Thyroid gland (tissue), 4 donors: Measurements from ENCODE around the gene TNN. TPM values are rescaled to one million over a fixed set of nuclear protein-coding genes. Genes with fewer than 3 reads are reported as not detected.

ENCODE experiments used
- DNase-seq, 2 donors: peaks; one replicate each; pipeline ENCODE4 v3.0.0-alpha.2; 2019
- H3K27ac ChIP-seq, 3 donors: fragments of 200-600 bp; sonication (generic); 1 replicate in 2 of 3; 2 replicates in 1 of 3; pipeline ENCODE4 v1.5.1; 2016 to 2019; ENCODE audit warnings: mild to moderate bottlenecking in 1 of 3, moderate library complexity in 1 of 3
- H3K27me3 ChIP-seq: fragments of 200-600 bp; sonication (generic); one replicate; pipeline ENCODE4 v1.5.1; 2019
- H3K36me3 ChIP-seq, 2 donors: fragments of 200-600 bp; sonication (generic); one replicate each; pipeline ENCODE4 v1.5.1; 2016 to 2019
- H3K4me1 ChIP-seq, 2 donors: fragments of 200-600 bp; sonication (generic); one replicate each; pipeline ENCODE4 v1.5.1; 2017 to 2019
- H3K4me3 ChIP-seq, 3 donors: fragments of 200-600 bp; sonication (generic); replicated peaks in 1 of 3; 1 replicate in 2 of 3; 2 replicates in 1 of 3; pipeline ENCODE4 v1.5.1; 2016; ENCODE audit warnings: mild to moderate bottlenecking in 1 of 3
- H3K9me3 ChIP-seq: fragments of 200-600 bp; sonication (generic); one replicate; pipeline ENCODE4 v1.5.1; 2017
- CTCF ChIP-seq, 6 experiments: fragments of 200-600 bp in 3 of 6; fragments of 450-650 bp in 3 of 6; sonication (generic) in 3 of 6; IDR thresholded peaks; one replicate each; pipeline ENCODE4 v1.5.1; 2016 to 2019; ENCODE audit warnings: antibody characterized with exemption in 6 of 6, mild to moderate bottlenecking in 2 of 6, inconsistent platforms in 1 of 6, moderate library complexity in 1 of 6
- POLR2A ChIP-seq, 2 donors: fragments of 450-650 bp; IDR thresholded peaks; one replicate each; pipeline ENCODE4 v1.6.1; 2017; ENCODE audit warnings: antibody characterized with exemption in 2 of 2, mild to moderate bottlenecking in 2 of 2, moderate library complexity in 1 of 2
- WGBS, 2 donors: methylation state at CpG; one replicate each; pipeline ENCODE4 v1.1.5; 2017; 5-methylcytosine and 5-hydroxymethylcytosine counted together
- intact Hi-C: fragments of 100-400 bp; cut with DNase I; formaldehyde crosslinking; loops from one replicate; pipeline ENCODE4 v1.15.1; 2023
- total RNA-seq, 4 donors: library from RNA; depleted of rRNA; stranded (reverse); fragments of >200 nt; gene quantifications; one replicate each; pipeline ENCODE4 v1.2.3, GENCODE V29; 2016

TNN gene
- total RNA-seq, 4 donors from 2014 or later = 0.27 to 1.3 (median 0.44) TPM

- DNase-seq = no peak
- Histone ChIP-seq H3K4me1 (no peaks in the 10 kb centered on the region), H3K27ac (no peak overlapping the region), H3K9me3 (no peaks in the 10 kb centered on the region), H3K4me3 (no peak overlapping the region), H3K27me3 (no peaks in the 10 kb centered on the region), H3K36me3 (no peaks in the 10 kb centered on the region)
- intact Hi-C loops = no loop called here
- TF ChIP-seq CTCF (IDR thresholded peaks at IDR 0.05) (no peak), POLR2A (IDR thresholded peaks at IDR 0.05) (no peak)
Observed at GRCh38 chr1:175070818-175071217, 3.2 kb downstream of the TNN start.

GRCh38 chr1:175071276-175071943 is 3.8 kb downstream of the TNN start:
- H3K27ac ChIP-seq = no peak overlapping the region
- no peak for DNase-seq
- no peaks in the 10 kb centered on the region for H3K9me3 ChIP-seq
- no peaks in the 10 kb centered on the region for H3K4me1 ChIP-seq
- 63 to 68% methylated on average over 3 of the region's 3 CpGs for WGBS, 2 donors
- TF ChIP-seq POLR2A (IDR thresholded peaks at IDR 0.05) (no peak), CTCF (IDR thresholded peaks at IDR 0.05) (no peak)
- H3K36me3 ChIP-seq = no peaks in the 10 kb centered on the region
- intact Hi-C loops = no loop called here
- no peaks in the 10 kb centered on the region for H3K27me3 ChIP-seq
- no peak overlapping the region for H3K4me3 ChIP-seq

GRCh38 chr1:175072099-175072951 is 4.7 kb downstream of the TNN start:
- TF ChIP-seq POLR2A (IDR thresholded peaks at IDR 0.05) (no peak), CTCF (IDR thresholded peaks at IDR 0.05) (no peak)
- no peak for DNase-seq
- no peak overlapping the region for H3K27ac ChIP-seq
- H3K4me1 ChIP-seq = no peaks in the 10 kb centered on the region
- no peaks in the 10 kb centered on the region for H3K9me3 ChIP-seq
- no peaks in the 10 kb centered on the region for H3K36me3 ChIP-seq
- H3K4me3 ChIP-seq = no peak overlapping the region
- no peaks in the 10 kb centered on the region for H3K27me3 ChIP-seq
- intact Hi-C loops = no loop called here
- 26 to 27% methylated on average over 10 of the region's 10 CpGs for WGBS, 2 donors

GRCh38 chr1:175073061-175073460 is 5.4 kb downstream of the TNN start:
- TF ChIP-seq POLR2A (IDR thresholded peaks at IDR 0.05) (no peak), CTCF (IDR thresholded peaks at IDR 0.05) (no peak)
- intact Hi-C loops = no loop called here
- no peaks in the 10 kb centered on the region for H3K9me3 ChIP-seq
- DNase-seq = no peak
- no peaks in the 10 kb centered on the region for H3K4me1 ChIP-seq
- 61 to 71% methylated on average over 6 of the region's 6 CpGs for WGBS, 2 donors
- H3K4me3 ChIP-seq = no peak overlapping the region
- no peaks in the 10 kb centered on the region for H3K27me3 ChIP-seq
- no peak overlapping the region for H3K27ac ChIP-seq
- no peaks in the 10 kb centered on the region for H3K36me3 ChIP-seq

- H3K9me3 ChIP-seq = no peaks in the 10 kb centered on the region
- intact Hi-C loops = no loop called here
- no peaks in the 10 kb centered on the region for H3K36me3 ChIP-seq
- no peak overlapping the region for H3K4me3 ChIP-seq
- 47 to 51% methylated on average over 5 of the region's 5 CpGs for WGBS, 2 donors
- H3K27ac ChIP-seq = no peak overlapping the region
- no peaks in the 10 kb centered on the region for H3K4me1 ChIP-seq
- DNase-seq = no peak
- TF ChIP-seq POLR2A (IDR thresholded peaks at IDR 0.05) (no peak), CTCF (IDR thresholded peaks at IDR 0.05) (no peak)
- H3K27me3 ChIP-seq = no peaks in the 10 kb centered on the region
Observed at GRCh38 chr1:175073633-175074032, 6.0 kb downstream of the TNN start.
